Tibial artery (tissue), 4 donors: ENCODE results near the gene PRDM10.

Experiments used
- DNase-seq, 2 donors: peaks; one replicate each; pipeline ENCODE4 v3.0.0-alpha.2; 2019
- H3K27ac ChIP-seq, 2 donors: fragments of 200-600 bp; sonication (generic) in 1 of 2; 1 replicate in 1 of 2; 2 replicates in 1 of 2; pipeline ENCODE4 v1.5.1; 2018 to 2019; ENCODE audit warnings: mild to moderate bottlenecking in 1 of 2
- H3K27me3 ChIP-seq, 2 donors: fragments of 200-600 bp; sonication (generic) in 1 of 2; one replicate each; pipeline versions ENCODE4 v1.5.1 to v1.6.0; 2016 to 2019
- H3K36me3 ChIP-seq, 3 donors: fragments of 200-600 bp; sonication (generic) in 2 of 3; one replicate each; pipeline ENCODE4 v1.5.1; 2016 to 2019; ENCODE audit warnings: mild to moderate bottlenecking in 2 of 3
- H3K4me1 ChIP-seq, 4 donors: fragments of 200-600 bp; sonication (generic) in 2 of 4; 1 replicate in 3 of 4; 2 replicates in 1 of 4; pipeline ENCODE4 v1.5.1; 2016 to 2019
- H3K4me3 ChIP-seq, 2 donors: fragments of 200-600 bp; sonication (generic) in 1 of 2; 1 replicate in 1 of 2; 2 replicates in 1 of 2; pipeline ENCODE4 v1.5.1; 2018 to 2019; ENCODE audit warnings: mild to moderate bottlenecking in 2 of 2
- H3K9me3 ChIP-seq, 3 donors: fragments of 200-600 bp; sonication (generic) in 1 of 3; one replicate each; pipeline ENCODE4 v1.5.1; 2016 to 2019
- intact Hi-C: fragments of 100-400 bp; cut with DNase I; formaldehyde crosslinking; loops from one replicate; pipeline ENCODE4 v1.15.0; 2023; ENCODE audit warnings: low total_unique reads
- TF ChIP-seq, protein P1 (sequence below), 2 experiments: fragments of 200-600 bp in 1 of 2; fragments of 450-650 bp in 1 of 2; IDR thresholded peaks; one replicate each; pipeline ENCODE4 v1.5.1; 2017 to 2019; ENCODE audit warnings: antibody characterized with exemption in 2 of 2, mild to moderate bottlenecking in 1 of 2, moderate library complexity in 1 of 2

PRDM10 gene

GRCh38 chr11:129933262-129933661, 69.4 kb downstream of the PRDM10 start:
- TF ChIP-seq, protein P1, sequence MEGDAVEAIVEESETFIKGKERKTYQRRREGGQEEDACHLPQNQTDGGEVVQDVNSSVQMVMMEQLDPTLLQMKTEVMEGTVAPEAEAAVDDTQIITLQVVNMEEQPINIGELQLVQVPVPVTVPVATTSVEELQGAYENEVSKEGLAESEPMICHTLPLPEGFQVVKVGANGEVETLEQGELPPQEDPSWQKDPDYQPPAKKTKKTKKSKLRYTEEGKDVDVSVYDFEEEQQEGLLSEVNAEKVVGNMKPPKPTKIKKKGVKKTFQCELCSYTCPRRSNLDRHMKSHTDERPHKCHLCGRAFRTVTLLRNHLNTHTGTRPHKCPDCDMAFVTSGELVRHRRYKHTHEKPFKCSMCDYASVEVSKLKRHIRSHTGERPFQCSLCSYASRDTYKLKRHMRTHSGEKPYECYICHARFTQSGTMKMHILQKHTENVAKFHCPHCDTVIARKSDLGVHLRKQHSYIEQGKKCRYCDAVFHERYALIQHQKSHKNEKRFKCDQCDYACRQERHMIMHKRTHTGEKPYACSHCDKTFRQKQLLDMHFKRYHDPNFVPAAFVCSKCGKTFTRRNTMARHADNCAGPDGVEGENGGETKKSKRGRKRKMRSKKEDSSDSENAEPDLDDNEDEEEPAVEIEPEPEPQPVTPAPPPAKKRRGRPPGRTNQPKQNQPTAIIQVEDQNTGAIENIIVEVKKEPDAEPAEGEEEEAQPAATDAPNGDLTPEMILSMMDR (IDR thresholded peaks at IDR 0.05), result no peak
- no peak overlapping the region for H3K4me3 ChIP-seq
- H3K27ac ChIP-seq, result no peak overlapping the region
- no peaks in the 10 kb centered on the region for H3K27me3 ChIP-seq
- no peaks in the 10 kb centered on the region for H3K9me3 ChIP-seq
- H3K4me1 ChIP-seq, result no peaks in the 10 kb centered on the region
- peaks cover 14 to 37% (median 20%) of the 10 kb centered on the region in 3 donors for H3K36me3 ChIP-seq
- DNase-seq, result no peak
- intact Hi-C loops, result no loop called here

- H3K36me3 ChIP-seq, result peaks cover 14 to 37% (median 20%) of the 10 kb centered on the region in 3 donors
- intact Hi-C loops, result no loop called here
- TF ChIP-seq, protein P1 (IDR thresholded peaks at IDR 0.05), result no peak
Measured at GRCh38 chr11:129932381-129933067, 70.1 kb downstream of the PRDM10 start.

GRCh38 chr11:129930743-129931142, 71.9 kb downstream of the PRDM10 start:
- no peak overlapping the region for H3K4me3 ChIP-seq
- DNase-seq, result no peak
- H3K36me3 ChIP-seq, result peaks cover 14 to 37% (median 20%) of the 10 kb centered on the region in 3 donors
- TF ChIP-seq, protein P1 (IDR thresholded peaks at IDR 0.05), result no peak
- no peak overlapping the region for H3K27ac ChIP-seq
- H3K27me3 ChIP-seq, result no peaks in the 10 kb centered on the region
- intact Hi-C loops, result no loop called here
- no peaks in the 10 kb centered on the region for H3K4me1 ChIP-seq
- H3K9me3 ChIP-seq, result no peaks in the 10 kb centered on the region

More at GRCh38 chr11:129932381-129933067, 70.1 kb downstream of the PRDM10 start:
- no peaks in the 10 kb centered on the region for H3K4me1 ChIP-seq
- DNase-seq, result no peak
- H3K27ac ChIP-seq, result no peak overlapping the region
- H3K4me3 ChIP-seq, result no peak overlapping the region
- H3K9me3 ChIP-seq, result no peaks in the 10 kb centered on the region
- no peaks in the 10 kb centered on the region for H3K27me3 ChIP-seq

- TF ChIP-seq, protein P1 (IDR thresholded peaks at IDR 0.05), result no peak
- Histone ChIP-seq H3K4me1 (no peaks in the 10 kb centered on the region), H3K27me3 (no peaks in the 10 kb centered on the region), H3K27ac (no peak overlapping the region), H3K9me3 (no peaks in the 10 kb centered on the region), H3K36me3 (peaks cover 14 to 37% (median 20%) of the 10 kb centered on the region in 3 donors), H3K4me3 (no peak overlapping the region)
- intact Hi-C loops, result no loop called here
- no peak for DNase-seq
Measured at GRCh38 chr11:129930296-129930695, 72.3 kb downstream of the PRDM10 start.

DNA sequence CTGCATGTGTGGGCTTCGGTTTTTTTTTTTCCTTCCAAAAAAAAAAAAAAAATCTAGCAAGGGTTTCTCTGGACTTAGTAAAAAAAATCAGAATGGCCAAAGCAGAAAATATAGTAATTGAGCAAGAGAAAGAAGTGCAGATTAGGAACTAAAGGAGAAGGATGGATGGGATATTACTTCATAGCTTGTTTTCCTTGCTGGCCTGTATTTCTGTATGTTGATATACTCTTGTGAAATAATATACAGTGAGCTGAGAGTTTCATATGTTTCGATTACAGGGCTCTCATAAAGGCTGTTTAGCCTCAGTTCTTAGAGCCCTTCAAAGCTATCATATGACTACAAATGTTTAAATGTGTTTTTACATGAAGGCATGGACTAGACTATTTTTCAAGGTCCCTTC, 72.9 kb downstream of the PRDM10 start:
- no peak for DNase-seq
- Histone ChIP-seq H3K4me1 (no peaks in the 10 kb centered on the region), H3K27ac (no peak overlapping the region), H3K36me3 (peaks cover 14 to 35% (median 16%) of the 10 kb centered on the region in 3 donors), H3K9me3 (no peaks in the 10 kb centered on the region), H3K27me3 (no peaks in the 10 kb centered on the region), H3K4me3 (no peak overlapping the region)
- intact Hi-C loops, result no loop called here
- TF ChIP-seq, protein P1 (IDR thresholded peaks at IDR 0.05), result no peak
